B cell (primary cell): Measurements from ENCODE around the gene SPATA7. TPM values are rescaled to one million over a fixed set of nuclear protein-coding genes. Genes with fewer than 3 reads are reported as not detected.

Experiments
- ATAC-seq: fragments of 200-7000 bp; cut with Tn5 transposase; one replicate; pipeline ENCODE4 v1.10.0; 2021; ENCODE audit warnings: low read depth, mild to moderate bottlenecking, moderate number of reproducible peaks, moderate library complexity
- CTCF ChIA-PET: fragments of 350-600 bp; sonication (Branson Sonifier 250); formaldehyde crosslinking; loops from one replicate; lab custom pipeline; 2021; ENCODE audit warnings: antibody characterized with exemption, inconsistent platforms; lab: Charles Lee
- POLR2A ChIA-PET: fragments of 350-600 bp; sonication (Branson Sonifier 250); formaldehyde crosslinking; loops from one replicate; lab custom pipeline; 2021; ENCODE audit warnings: antibody characterized with exemption; lab: Charles Lee
- DNase-seq: peaks from one replicate; pipeline ENCODE4 v3.0.0; 2013
- H2AFZ ChIP-seq: 2 replicates; pipeline ENCODE4 v1.6.1; 2012; ENCODE audit warnings: mild to moderate bottlenecking, low read depth, low read length; ENCODE audit not compliant: insufficient read depth, poor library complexity, severe bottlenecking
- H3K27ac ChIP-seq, 2 donors: 1 replicate in 1 of 2; 2 replicates in 1 of 2; pipeline ENCODE4 v1.5.1; 2012 to 2013; ENCODE audit warnings: low read length in 2 of 2, mild to moderate bottlenecking in 2 of 2, moderate library complexity in 1 of 2
- H3K27me3 ChIP-seq, 4 experiments: fragments of 200-600 bp in 1 of 4; sonication (generic) in 1 of 4; replicated peaks in 1 of 4; 1 replicate in 2 of 4; 2 replicates in 2 of 4; pipeline versions ENCODE4 v1.6.1 to v1.7.0; 2013 to 2016; ENCODE audit warnings: low read length in 3 of 4, mild to moderate bottlenecking in 2 of 4, mixed read lengths in 1 of 4, moderate library complexity in 1 of 4; ENCODE audit not compliant: insufficient read depth in 4 of 4, control insufficient read depth in 3 of 4; ENCODE audit errors: control extremely low read depth in 1 of 4
- H3K36me3 ChIP-seq, 2 experiments: replicated peaks in 1 of 2; 1 replicate in 1 of 2; 2 replicates in 1 of 2; pipeline versions ENCODE4 v1.6.1 to v1.7.1; 2013; ENCODE audit warnings: low read length in 1 of 2; ENCODE audit not compliant: insufficient read depth in 2 of 2, control insufficient read depth in 1 of 2; ENCODE audit errors: control extremely low read depth in 1 of 2, extremely low read depth in 1 of 2
- H3K4me1 ChIP-seq, 2 donors: fragments of 200-600 bp in 1 of 2; sonication (generic) in 1 of 2; 1 replicate in 1 of 2; 2 replicates in 1 of 2; pipeline versions ENCODE4 v1.5.1 to v1.6.1; 2013 to 2017; ENCODE audit warnings: low read length in 2 of 2; ENCODE audit not compliant: control insufficient read depth in 2 of 2, insufficient read depth in 2 of 2
- H3K4me2 ChIP-seq: replicated peaks from 2 replicates; pipeline ENCODE3; 2012; ENCODE audit warnings: mild to moderate bottlenecking, low read depth, low read length; ENCODE audit not compliant: poor library complexity, severe bottlenecking
- H3K4me3 ChIP-seq, 5 experiments: fragments of 200-600 bp in 1 of 5; sonication (generic) in 1 of 5; 1 replicate in 3 of 5; 2 replicates in 2 of 5; pipeline versions ENCODE4 v1.5.1 to v1.7.0; 2011 to 2016; ENCODE audit warnings: low read length in 4 of 5, mild to moderate bottlenecking in 4 of 5, low read depth in 2 of 5, control low read depth in 1 of 5, moderate library complexity in 1 of 5; ENCODE audit not compliant: insufficient read depth in 1 of 5; ENCODE audit errors: control extremely low read depth in 1 of 5, extremely low read depth in 1 of 5
- H3K79me2 ChIP-seq: fragments of 200-600 bp; sonication (generic); one replicate; pipeline ENCODE4 v1.6.0; 2016; ENCODE audit warnings: low read length; ENCODE audit not compliant: control insufficient read depth, insufficient read depth
- H3K9ac ChIP-seq: fragments of 200-600 bp; sonication (generic); 2 replicates; pipeline ENCODE4 v1.6.1; 2017; ENCODE audit warnings: mild to moderate bottlenecking, low read length, moderate library complexity
- H3K9me3 ChIP-seq, 3 donors: one replicate each; pipeline versions ENCODE4 v1.6.1 to v1.7.1; 2013; ENCODE audit warnings: low read length in 2 of 3; ENCODE audit not compliant: control insufficient read depth in 2 of 3, insufficient read depth in 1 of 3; ENCODE audit errors: control extremely low read depth in 1 of 3
- H4K20me1 ChIP-seq: 2 replicates; pipeline ENCODE4 v1.6.0; 2012; ENCODE audit warnings: mild to moderate bottlenecking, low read length; ENCODE audit not compliant: insufficient read depth, control insufficient read depth, poor library complexity, severe bottlenecking
- H3K27ac Mint-ChIP-seq: one replicate; pipeline ENCODE4 v1.8.0; 2021; ENCODE audit warnings: mixed read lengths
- H3K27me3 Mint-ChIP-seq: one replicate; pipeline ENCODE4 v1.8.0; 2021; ENCODE audit warnings: mixed read lengths
- H3K4me1 Mint-ChIP-seq: one replicate; pipeline ENCODE4 v1.8.0; 2021; ENCODE audit warnings: mixed read lengths
- H3K4me3 Mint-ChIP-seq: one replicate; pipeline ENCODE4 v1.8.0; 2021; ENCODE audit warnings: mixed read lengths
- H3K9me3 Mint-ChIP-seq: one replicate; pipeline ENCODE4 v1.8.0; 2022; ENCODE audit warnings: mixed read lengths; ENCODE audit not compliant: insufficient read depth
- EZH2 ChIP-seq: IDR thresholded peaks from 2 replicates; pipeline ENCODE4 v1.6.1; 2012; ENCODE audit warnings: borderline replicate concordance, low read depth, mild to moderate bottlenecking, moderate library complexity, low read length; ENCODE audit not compliant: insufficient read depth, poor library complexity, severe bottlenecking
- WGBS: methylation state at CpG from one replicate; pipeline ENCODE4 v1.1.5; 2013; ENCODE audit warnings: missing lambda C conversion rate; ENCODE audit not compliant: insufficient coverage; 5-methylcytosine and 5-hydroxymethylcytosine counted together
- intact Hi-C: fragments of 100-400 bp; cut with micrococcal nuclease; formaldehyde crosslinking; loops from one replicate; pipeline ENCODE4 v1.10.0; 2022
- polyA plus RNA-seq: library from polyadenylated mRNA; depleted of rRNA; stranded (reverse); fragments of >200 nt; gene quantifications from 2 replicates; pipeline ENCODE4 v1.2.3, GENCODE V29; 2012
- total RNA-seq, 2 donors: library from RNA; stranded (reverse); fragments of 120-200 nt in 1 of 2; gene quantifications; 1 replicate in 1 of 2; 2 replicates in 1 of 2; pipeline versions ENCODE4 v1.2.3 to v1.2.4, GENCODE V29; 2013 to 2022
- TF ChIP-seq, protein P1 (sequence below): fragments of 200-600 bp; IDR thresholded peaks from one replicate; pipeline ENCODE4 v1.8.0; 2022; ENCODE audit warnings: antibody characterized with exemption, mild to moderate bottlenecking

The SPATA7 gene
- total and polyA plus RNA-seq, 2 donors (not counting 1 experiment from before 2014, with no cell fraction given), result 0.86 to 3.2 TPM

DNA sequence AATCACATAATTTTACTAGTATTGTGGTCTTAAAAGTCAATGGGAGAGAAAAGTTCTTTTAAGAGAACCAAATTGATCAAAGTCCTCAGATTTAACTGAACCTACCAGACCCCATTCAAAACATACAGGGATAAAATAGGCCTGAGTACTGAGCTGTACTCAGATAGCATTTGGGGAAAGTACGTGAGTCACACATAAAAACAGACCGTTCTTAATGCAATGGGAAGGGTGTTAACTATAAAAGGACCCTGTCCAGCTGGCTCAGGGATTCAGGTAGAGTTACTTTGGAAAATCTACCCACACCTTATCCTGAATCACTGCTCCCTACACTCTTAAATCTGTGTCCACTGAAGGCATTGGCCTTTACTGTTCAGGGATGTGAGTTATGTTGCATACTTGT, 91.4 kb downstream of the SPATA7 start:
- H3K9me3 ChIP-seq, result peaks cover 0 to 10% (median 0%) of the 10 kb centered on the region in 3 donors

DNA sequence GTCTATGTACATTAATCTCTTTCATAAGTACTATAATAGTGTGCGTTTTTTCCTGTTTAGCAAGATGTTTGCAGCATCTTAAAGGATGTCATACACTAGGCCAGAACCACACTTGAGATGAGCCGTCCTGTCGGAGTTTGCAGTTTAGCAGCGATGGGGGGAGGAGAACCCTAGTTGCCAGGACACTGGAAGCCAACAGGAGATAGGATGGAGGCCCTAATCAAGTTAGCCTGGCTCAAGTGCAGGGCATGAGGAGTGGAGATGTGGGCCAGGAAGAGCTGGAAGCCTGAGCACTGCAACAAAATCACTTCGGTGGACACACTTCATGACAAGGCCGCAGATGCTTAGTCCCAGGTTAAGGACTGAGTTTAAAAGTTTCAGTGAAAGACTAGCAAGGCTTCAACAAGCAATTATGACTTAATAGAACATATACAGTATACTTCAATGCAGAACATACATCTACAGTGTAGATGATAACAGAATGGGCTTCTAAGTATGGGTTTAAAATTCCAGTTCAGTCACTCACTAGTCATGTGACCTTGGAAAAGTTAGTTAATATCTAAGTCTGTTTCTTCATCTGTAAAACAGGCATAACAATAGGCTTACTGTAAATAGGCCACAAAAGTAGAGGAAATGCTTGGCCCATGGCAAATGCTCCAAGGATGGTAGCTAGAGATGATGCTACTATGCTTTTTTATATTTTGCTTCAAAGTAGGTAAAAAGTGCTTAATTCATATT, 92.2 kb downstream of the SPATA7 start:
- peaks cover 0 to 10% (median 0%) of the 10 kb centered on the region in 3 donors for H3K9me3 ChIP-seq
- Mint-ChIP-seq H3K4me1 (no peaks in the 10 kb centered on the region), H3K27me3 (peaks cover 12% of the 10 kb centered on the region), H3K4me3 (no peak overlapping the region), H3K9me3 (no peaks in the 10 kb centered on the region), H3K27ac (no peak overlapping the region)
- no peak overlapping the region for H2AFZ ChIP-seq
- H3K79me2 ChIP-seq, result no peaks in the 10 kb centered on the region
- ATAC-seq (no peak), DNase-seq (no peak)
- TF ChIP-seq, protein P1, sequence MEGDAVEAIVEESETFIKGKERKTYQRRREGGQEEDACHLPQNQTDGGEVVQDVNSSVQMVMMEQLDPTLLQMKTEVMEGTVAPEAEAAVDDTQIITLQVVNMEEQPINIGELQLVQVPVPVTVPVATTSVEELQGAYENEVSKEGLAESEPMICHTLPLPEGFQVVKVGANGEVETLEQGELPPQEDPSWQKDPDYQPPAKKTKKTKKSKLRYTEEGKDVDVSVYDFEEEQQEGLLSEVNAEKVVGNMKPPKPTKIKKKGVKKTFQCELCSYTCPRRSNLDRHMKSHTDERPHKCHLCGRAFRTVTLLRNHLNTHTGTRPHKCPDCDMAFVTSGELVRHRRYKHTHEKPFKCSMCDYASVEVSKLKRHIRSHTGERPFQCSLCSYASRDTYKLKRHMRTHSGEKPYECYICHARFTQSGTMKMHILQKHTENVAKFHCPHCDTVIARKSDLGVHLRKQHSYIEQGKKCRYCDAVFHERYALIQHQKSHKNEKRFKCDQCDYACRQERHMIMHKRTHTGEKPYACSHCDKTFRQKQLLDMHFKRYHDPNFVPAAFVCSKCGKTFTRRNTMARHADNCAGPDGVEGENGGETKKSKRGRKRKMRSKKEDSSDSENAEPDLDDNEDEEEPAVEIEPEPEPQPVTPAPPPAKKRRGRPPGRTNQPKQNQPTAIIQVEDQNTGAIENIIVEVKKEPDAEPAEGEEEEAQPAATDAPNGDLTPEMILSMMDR, result no peak
- no peak for TF ChIP-seq EZH2
- H3K9ac ChIP-seq, result no peak overlapping the region
- intact Hi-C loops, result no loop called here
- H4K20me1 ChIP-seq, result no peaks in the 10 kb centered on the region
- H3K4me3 ChIP-seq, result no peak overlapping the region
- H3K4me1 ChIP-seq, result no peaks in the 10 kb centered on the region
- 89% methylated on average over 3 of the region's 6 CpGs for WGBS
- ChIA-PET CTCF (no interaction called here), POLR2A (no interaction called here)
- H3K27me3 ChIP-seq, result peaks cover 0 to 6% (median 0%) of the 10 kb centered on the region in 4 experiments
- no peak overlapping the region for H3K27ac ChIP-seq
- H3K4me2 ChIP-seq, result no peak overlapping the region
- H3K36me3 ChIP-seq, result no peaks in the 10 kb centered on the region

More for the DNA sequence above, 91.4 kb downstream of the SPATA7 start:
- DNase-seq, result no peak
- Mint-ChIP-seq H3K4me1 (no peaks in the 10 kb centered on the region), H3K9me3 (no peaks in the 10 kb centered on the region), H3K4me3 (no peak overlapping the region), H3K27ac (no peak overlapping the region), H3K27me3 (peaks cover 9% of the 10 kb centered on the region)
- Histone ChIP-seq H3K27ac (no peak overlapping the region), H2AFZ (no peak overlapping the region), H3K4me3 (no peak overlapping the region), H3K4me2 (no peak overlapping the region), H3K9ac (no peak overlapping the region), H4K20me1 (no peaks in the 10 kb centered on the region), H3K79me2 (no peaks in the 10 kb centered on the region), H3K36me3 (no peaks in the 10 kb centered on the region), H3K27me3 (peaks cover 0 to 2% (median 0%) of the 10 kb centered on the region in 4 experiments), H3K4me1 (no peaks in the 10 kb centered on the region)
- intact Hi-C loops, result no loop called here
- ATAC-seq, result no peak
- POLR2A ChIA-PET, result no interaction called here
- CTCF ChIA-PET, result no interaction called here
- TF ChIP-seq EZH2, result no peak
- TF ChIP-seq, protein P1, result no peak
- no CpG with 5 or more reads among the region's 2 CpGs for WGBS
